Kidney (tissue), 14 donors: ENCODE data around the gene AP1G2. TPM values are rescaled to one million over a fixed set of nuclear protein-coding genes. Genes with fewer than 3 reads are reported as not detected.

Experiments used
- DNase-seq, 5 donors: peaks; one replicate each; pipeline ENCODE4 v3.0.0-alpha.2; 2013 to 2020
- FAIRE-seq: peaks from 2 replicates; lab custom pipeline; 2012; peaks lifted over from hg19 to GRCh38; lab: Jason Lieb, UNC
- H3K27ac ChIP-seq, 2 donors: one replicate each; pipeline ENCODE4 v1.7.0; 2013; ENCODE audit warnings: low read depth in 2 of 2, low read length in 2 of 2, inconsistent platforms in 1 of 2
- H3K27me3 ChIP-seq: one replicate; pipeline ENCODE4 v1.7.1; 2013; ENCODE audit warnings: low read length, inconsistent platforms; ENCODE audit not compliant: control insufficient read depth, insufficient read depth
- H3K36me3 ChIP-seq, 3 donors: one replicate each; pipeline versions ENCODE4 v1.7.0 to v1.7.1; 2013; ENCODE audit warnings: low read length in 3 of 3, control low read depth in 1 of 3, inconsistent platforms in 1 of 3; ENCODE audit not compliant: insufficient read depth in 3 of 3, control insufficient read depth in 2 of 3
- H3K4me1 ChIP-seq, 3 donors: one replicate each; pipeline versions ENCODE4 v1.7.0 to v1.7.1; 2013; ENCODE audit warnings: low read length in 3 of 3, inconsistent platforms in 1 of 3, low read depth in 1 of 3; ENCODE audit not compliant: control insufficient read depth in 2 of 3, insufficient read depth in 2 of 3
- H3K4me3 ChIP-seq, 3 donors: one replicate each; pipeline versions ENCODE4 v1.7.0 to v1.8.1; 2013; ENCODE audit warnings: low read length in 3 of 3, control low read depth in 1 of 3, inconsistent platforms in 1 of 3
- H3K9ac ChIP-seq, 3 donors: one replicate each; pipeline versions ENCODE4 v1.7.0 to v1.7.1; 2013; ENCODE audit warnings: low read length in 3 of 3, control low read depth in 1 of 3, inconsistent platforms in 1 of 3
- H3K9me3 ChIP-seq, 3 donors: one replicate each; pipeline versions ENCODE4 v1.7.0 to v1.7.1; 2013; ENCODE audit warnings: low read length in 3 of 3, control low read depth in 1 of 3, inconsistent platforms in 1 of 3; ENCODE audit not compliant: control insufficient read depth in 2 of 3, insufficient read depth in 1 of 3
- intact Hi-C: fragments of 100-400 bp; cut with DNase I; formaldehyde crosslinking; loops from one replicate; pipeline ENCODE4 v1.11.1; 2022
- polyA plus RNA-seq: library from polyadenylated mRNA; stranded (reverse); fragments of 350-450 nt; fragmentation: Illumina TruSeq; extraction: RNeasy Lipid Tissue Mini Kit (QIAGEN cat#74804); gene quantifications from one replicate; pipeline ENCODE4 v1.2.3, GENCODE V29; 2014; ENCODE audit warnings: low read depth, low replicate concordance; ENCODE audit not compliant: insufficient read depth
- total RNA-seq: library from RNA; stranded (reverse); fragmentation: NEBNext Ultra II Directional; extraction: Animal tissue kit (Norgen Biotek cat#: 25700); gene quantifications from one replicate; pipeline ENCODE4 v1.2.1, GENCODE V29; 2021
- TF ChIP-seq, protein P1 (sequence below): IDR thresholded peaks from 3 replicates; pipeline ENCODE4 v1.5.1; 2012; ENCODE audit warnings: mild to moderate bottlenecking, moderate library complexity, borderline replicate concordance; ENCODE audit not compliant: insufficient read depth; ENCODE audit errors: extremely low read depth
- donor health status: control.
- donor health status: control.
- donor health status: control.
- donor health status: control.
- donor health status: control.
- donor health status: DM: yes; HTN: yes; CAD: no.
- donor health status: Normal renal cell carcinoma (clear cell type).

Gene AP1G2
- total and polyA plus RNA-seq, 2 donors from 2014 or later = 56.7 to 123 TPM

DNA sequence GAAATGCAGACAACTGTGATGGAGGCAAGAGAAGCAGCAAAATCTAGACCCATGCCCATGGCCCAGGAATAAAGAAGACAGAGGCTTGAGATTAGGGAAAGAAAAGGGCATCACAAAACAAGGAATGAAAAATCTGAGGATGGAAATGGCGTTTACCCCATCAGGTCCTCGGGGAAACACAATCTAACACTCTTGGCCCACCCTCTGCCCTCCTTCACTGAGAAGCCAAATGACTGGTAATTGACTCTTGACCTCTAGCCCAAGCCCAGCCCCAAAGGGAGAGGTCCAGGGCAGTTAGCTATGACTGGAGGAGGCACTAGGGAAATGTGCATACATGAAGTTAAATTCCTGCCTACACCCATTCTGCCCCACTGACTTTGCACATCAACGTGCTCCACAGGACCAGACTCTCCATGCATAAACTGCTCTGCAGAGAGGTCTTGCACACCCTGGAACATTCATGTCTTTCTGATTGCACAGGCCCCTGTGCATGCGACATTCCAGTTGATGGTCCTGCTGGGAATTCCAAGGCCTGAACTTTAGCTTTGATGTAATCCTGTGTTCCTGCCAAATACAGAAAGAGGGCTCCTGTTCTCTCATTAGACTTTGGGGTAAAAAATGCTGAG, 21.7 kb downstream of the AP1G2 start:
- peaks cover 4% of the 10 kb centered on the region for H3K27me3 ChIP-seq
- FAIRE-seq (no peak), DNase-seq (peak in 1 of 5 donors; percentile 43)
- H3K4me1 ChIP-seq = peaks cover 0 to 23% (median 17%) of the 10 kb centered on the region in 3 donors
- no peaks in the 10 kb centered on the region for H3K9me3 ChIP-seq
- peak overlapping the region in 1 of 3 donors; percentile 10 for H3K4me3 ChIP-seq
- H3K36me3 ChIP-seq = no peaks in the 10 kb centered on the region
- H3K9ac ChIP-seq = no peak overlapping the region
- TF ChIP-seq, protein P1, sequence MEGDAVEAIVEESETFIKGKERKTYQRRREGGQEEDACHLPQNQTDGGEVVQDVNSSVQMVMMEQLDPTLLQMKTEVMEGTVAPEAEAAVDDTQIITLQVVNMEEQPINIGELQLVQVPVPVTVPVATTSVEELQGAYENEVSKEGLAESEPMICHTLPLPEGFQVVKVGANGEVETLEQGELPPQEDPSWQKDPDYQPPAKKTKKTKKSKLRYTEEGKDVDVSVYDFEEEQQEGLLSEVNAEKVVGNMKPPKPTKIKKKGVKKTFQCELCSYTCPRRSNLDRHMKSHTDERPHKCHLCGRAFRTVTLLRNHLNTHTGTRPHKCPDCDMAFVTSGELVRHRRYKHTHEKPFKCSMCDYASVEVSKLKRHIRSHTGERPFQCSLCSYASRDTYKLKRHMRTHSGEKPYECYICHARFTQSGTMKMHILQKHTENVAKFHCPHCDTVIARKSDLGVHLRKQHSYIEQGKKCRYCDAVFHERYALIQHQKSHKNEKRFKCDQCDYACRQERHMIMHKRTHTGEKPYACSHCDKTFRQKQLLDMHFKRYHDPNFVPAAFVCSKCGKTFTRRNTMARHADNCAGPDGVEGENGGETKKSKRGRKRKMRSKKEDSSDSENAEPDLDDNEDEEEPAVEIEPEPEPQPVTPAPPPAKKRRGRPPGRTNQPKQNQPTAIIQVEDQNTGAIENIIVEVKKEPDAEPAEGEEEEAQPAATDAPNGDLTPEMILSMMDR = no peak
- H3K27ac ChIP-seq = peak overlapping the region; percentile 42 to 65
- intact Hi-C loops = no loop called here

DNA sequence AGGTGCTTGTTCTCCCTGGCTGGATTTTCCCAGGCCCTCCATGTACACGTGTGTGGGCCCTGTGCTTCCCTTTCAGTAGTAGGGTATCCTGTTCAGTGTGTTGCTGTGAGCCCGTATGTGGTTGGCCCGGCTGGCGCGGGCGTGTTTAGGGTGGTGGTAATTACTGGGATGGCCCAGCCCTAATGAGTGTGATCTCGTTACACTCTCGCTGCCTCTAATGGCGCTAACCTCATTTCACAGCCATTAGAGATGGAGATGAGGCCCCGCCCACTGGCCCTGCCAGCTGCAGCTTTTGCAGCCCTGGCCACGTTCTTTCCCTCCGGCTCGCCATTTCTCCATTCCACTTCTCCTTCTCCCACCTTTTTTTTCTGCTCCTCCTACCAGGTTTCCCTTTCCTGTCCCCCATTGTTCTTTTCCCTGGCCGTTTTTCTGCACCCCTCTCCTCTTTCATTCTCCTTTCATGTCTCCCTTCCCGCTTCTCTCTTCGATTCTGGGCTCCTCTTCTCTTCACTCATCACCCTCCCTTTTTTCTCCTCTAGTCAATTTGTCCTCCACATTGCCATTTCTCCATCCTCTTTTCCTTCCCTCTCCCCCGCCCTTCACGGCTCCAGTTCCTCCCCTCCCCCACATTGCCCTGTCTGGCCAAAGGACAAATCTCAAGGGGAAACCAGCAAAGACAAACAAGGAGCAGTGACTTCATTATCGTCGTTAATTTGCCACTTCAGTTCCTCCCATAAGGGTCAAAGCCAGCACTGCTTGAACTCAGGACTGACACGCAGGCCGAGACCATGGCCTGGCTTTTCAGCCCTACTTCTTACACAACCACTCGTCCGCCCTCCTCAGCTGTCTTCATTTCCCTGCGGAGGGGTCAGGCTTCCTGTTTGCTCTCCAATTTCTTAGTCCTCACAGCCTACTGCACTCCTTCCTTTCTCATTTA, 22.8 kb downstream of the AP1G2 start:
- TF ChIP-seq, protein P1 = no peak
- Histone ChIP-seq H3K27me3 (no peaks in the 10 kb centered on the region), H3K9me3 (no peaks in the 10 kb centered on the region), H3K27ac (peak overlapping the region; percentile 65 to 66), H3K9ac (no peak overlapping the region), H3K4me3 (peak overlapping the region in 1 of 3 donors; percentile 14), H3K4me1 (peaks cover 0 to 19% (median 9%) of the 10 kb centered on the region in 3 donors), H3K36me3 (no peaks in the 10 kb centered on the region)
- DNase-seq (peak; percentile 56 to 90 (median 72)), FAIRE-seq (no peak)
- intact Hi-C loops = no loop called here

DNA sequence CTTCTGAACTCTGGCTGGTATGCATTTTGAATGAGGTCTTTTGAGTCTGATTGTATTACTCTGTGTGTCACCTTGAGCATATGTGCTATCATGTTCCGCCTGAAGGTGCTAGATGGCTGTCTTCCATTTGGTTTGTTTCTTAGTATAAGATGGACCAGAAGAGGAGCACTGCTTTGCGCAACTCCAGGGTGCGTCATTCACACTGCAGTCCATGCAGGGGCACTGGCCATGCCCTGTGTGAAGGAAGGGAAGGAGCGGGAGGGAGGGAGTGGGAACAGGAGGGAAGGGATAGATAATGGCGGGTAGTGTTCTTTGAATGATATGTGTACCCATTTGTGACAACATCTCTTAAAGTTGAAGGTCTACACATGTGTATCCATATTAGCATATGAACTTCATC, 24.2 kb downstream of the AP1G2 start:
- H3K27me3 ChIP-seq = no peaks in the 10 kb centered on the region
- no peak for DNase-seq
- H3K4me1 ChIP-seq = peaks cover 3 to 19% (median 9%) of the 10 kb centered on the region in 3 donors
- no peak overlapping the region for H3K9ac ChIP-seq
- no peaks in the 10 kb centered on the region for H3K9me3 ChIP-seq
- H3K36me3 ChIP-seq = no peaks in the 10 kb centered on the region
- H3K4me3 ChIP-seq = peak overlapping the region in 1 of 3 donors; percentile 10
- intact Hi-C loops = no loop called here
- no peak overlapping the region for H3K27ac ChIP-seq
- TF ChIP-seq, protein P1 = no peak
- no peak for FAIRE-seq
